Measurements from ENCODE around the gene ANKRD22.

Gene ANKRD22

DNA sequence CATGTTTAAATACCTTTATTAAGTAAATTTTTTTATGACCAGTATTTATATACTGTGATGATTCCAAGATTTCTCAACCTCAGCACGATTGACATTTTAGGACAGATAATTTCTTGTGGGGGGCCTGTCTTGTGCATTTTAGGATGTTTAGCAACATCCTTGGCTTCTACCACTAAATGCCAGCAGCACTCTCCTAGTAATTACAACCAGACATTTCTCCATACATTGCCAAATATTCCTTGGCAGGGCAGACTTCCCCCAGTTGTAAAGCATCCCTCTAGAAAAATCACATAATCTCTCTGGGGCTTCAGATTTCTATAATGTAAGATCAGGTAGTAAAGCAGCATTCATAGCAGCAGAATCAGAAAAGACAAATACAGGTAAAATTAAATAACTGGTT, 56.9 kb downstream of the ANKRD22 start:
- no peak for DNase-seq

DNA sequence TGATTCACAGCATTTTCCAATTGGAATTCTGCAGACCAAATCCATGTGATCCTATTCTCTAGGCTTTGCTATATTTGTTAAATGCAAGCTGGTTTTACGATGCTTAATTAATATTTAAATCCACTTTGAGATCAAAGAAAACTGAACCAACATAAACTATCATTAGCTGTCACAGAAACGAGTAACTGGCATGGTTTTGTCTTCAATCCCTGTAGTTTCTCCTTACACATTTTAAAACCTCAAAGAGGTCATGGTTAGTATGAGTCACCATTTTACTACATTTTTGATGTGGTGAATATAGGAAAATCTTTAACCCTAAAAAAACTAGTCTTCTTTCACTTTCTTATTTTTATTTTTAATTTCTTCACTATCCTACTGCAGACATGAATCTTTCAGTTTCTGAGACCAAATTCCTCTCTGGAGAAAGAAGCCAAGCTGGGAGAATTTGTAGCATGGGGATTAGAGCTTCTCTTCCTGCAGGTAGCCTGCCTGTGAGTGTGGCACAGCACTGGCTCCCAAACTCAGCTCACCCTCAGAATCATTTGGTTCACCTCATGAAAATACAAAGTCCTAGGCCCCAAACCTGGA, 57.8 kb downstream of the ANKRD22 start:
- DNase-seq = no peak

DNA sequence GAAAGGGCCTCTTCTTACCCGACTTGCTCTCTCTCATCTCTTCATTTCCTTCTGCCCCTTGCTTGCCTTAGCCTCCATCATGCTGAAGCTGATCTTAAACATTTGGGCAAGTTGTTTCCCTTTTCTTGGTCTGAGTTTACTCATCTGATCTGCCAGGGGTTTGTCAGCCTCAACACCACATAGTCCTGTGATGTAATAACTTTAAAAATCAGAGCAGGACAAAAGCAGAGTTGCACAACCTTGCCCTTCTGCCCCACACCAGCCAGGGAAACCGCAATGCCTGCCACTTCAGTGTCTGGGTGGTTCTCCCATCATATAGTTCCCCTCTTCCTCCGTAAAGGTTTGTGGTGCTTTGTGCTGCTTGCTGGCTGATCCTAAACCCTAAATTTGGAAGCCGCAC, 59.0 kb downstream of the ANKRD22 start:
- DNase-seq = no peak

DNA sequence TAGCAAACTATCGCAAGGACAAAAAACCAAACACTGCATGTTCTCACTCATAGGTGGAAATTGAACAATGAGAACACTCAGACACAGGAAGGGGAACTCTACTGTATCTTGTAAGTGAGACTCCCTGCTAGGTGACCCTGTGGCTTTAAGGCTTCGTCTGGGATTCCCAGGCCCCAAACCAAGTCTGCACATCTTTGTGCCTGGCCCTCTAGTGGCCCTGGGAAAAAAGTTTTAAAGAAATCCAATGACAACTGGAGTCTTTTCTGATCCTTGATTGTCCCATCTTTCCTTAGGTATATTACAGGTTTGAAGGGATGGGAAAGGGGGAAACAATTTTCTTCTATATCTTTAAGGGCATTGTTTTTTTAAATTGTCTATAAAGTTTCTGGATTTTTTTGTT, 59.7 kb downstream of the ANKRD22 start:
- DNase-seq = no peak

DNA sequence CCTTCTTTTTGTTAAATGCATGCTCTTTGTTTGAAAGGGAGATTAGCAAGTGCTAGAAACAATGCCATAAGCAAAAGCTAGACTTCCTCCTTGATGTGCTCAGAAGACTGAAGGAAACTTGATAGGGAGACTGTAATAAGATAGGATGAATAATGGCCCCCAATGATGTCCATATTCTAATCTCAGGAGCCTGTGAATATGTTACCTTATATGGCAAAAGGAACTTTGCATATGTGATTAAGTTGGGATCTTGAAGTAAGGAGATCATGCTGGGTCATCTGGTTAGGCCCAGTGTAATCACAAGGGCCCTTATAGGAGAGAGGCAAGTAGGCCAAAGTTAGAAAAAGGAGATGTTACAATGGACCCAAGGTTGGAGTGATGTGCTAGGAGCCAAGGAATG, 62.7 kb downstream of the ANKRD22 start:
- DNase-seq = no peak

DNA sequence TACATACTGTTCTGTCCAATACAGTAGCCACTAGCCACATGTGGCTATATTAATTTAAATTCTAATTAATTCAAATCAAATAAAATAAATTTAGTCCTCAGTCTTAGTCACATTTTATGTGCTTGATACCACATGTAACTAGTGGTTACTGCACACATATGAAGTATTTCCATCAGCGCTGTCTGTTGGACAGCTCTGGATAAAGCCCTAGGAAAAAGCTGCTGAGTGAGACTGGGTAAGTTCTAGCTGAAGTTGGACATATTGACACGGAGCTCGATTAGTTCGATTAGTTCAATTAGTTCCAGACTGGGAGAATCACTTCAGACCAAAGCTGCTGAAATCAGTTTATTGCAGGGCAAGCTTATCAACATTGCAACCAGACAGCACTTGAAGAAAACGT, 64.2 kb downstream of the ANKRD22 start:
- no peak for DNase-seq

DNA sequence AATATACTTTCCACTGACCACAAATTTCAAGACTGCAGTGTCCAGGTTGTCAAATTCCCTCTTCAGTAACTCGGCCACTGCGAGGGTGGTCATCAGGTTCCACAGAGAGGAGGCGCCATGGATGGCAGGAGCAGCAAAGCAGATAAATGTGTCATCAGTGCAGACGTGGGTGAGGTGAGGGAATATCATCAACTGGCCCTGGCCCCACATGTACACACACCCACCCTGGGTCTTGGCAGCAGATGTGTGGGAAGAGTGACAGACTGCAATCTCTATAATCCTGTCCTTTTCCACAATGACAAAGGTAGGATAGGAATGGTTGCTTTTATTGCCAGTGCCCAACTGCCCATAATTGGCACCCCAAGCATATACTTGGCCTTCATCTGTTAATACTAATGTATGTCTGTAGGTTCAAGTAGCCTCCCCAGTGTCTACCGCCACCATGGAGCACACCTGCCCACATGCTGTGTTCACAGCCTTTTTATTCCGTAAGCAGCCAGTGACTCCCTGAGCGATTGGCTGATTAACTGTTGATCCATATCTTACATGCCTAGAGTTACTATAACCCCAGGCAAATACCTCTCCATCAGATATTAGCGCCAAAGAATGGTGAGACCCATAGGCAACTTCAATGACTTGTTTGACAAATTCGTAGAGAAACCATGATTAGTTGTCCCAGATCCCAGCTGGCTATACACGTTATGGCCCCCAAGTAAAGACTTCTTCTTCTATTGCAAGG, 65.4 kb downstream of the ANKRD22 start:
- DNase-seq = no peak

DNA sequence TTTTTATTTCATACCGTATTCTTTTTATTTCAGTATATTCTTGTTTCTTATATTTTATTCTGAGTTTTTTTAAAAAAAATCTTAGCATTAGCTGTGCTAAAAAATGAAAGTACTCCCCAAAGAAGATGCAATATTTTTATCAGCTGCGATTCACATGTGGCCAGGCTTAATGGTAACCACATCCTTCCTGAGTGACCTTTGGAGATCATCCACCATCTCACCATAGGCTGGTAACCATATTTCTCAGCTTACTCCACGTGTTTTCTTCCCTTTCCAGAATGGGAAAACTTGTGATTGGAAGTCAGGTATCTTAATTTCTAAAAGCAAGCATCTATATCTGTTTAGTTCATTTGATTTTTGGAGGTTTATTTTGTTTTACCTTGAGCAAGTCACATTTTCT, 67.9 kb downstream of the ANKRD22 start:
- DNase-seq = no peak

DNA sequence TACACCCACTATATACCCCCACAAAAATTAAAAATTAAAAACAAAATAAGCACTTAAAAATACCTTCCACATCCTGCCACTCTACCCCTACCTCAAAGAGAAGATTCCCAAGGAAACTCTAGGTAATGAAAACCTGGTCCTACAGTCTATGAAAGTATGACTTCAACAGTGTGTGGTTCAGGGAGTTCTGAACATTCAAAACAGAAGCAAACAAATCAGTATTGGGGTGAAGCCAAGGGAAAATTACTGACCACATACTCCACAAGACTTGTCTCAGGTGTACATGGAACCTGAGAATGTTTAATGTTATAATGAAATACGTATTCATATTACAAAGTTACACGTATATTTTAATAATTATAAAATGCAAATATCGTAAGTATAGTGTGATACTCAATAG, 69.4 kb downstream of the ANKRD22 start:
- no peak for DNase-seq

DNA sequence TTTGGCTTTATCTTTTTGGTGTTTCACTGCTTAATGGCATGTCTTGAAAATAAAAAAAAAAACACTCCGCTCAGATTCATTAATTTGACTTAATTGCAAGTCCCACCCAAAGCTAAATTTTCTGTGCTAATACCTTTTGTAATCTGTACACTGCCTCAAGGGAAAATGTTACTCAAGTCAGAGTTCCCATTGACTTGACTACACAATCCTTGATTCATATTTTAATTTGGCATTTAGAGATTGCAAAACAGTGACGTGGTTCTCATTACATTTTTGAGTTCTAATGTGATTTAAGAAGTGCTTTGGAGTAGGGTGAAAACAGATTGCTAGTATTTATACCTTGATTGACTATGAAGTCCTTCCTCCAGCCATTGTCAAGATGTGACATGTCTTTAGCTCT, 70.4 kb downstream of the ANKRD22 start:
- DNase-seq = no peak

Data from activated effector memory CD4-positive, alpha-beta T cell treated with anti-CD3 and anti-CD28 coated beads, Interleukin-2, amount 50 U/mL, for 16 hours (primary cell).